Keratinocyte (primary cell): ENCODE measurements around the gene NPFFR2. TPM values are rescaled to one million over a fixed set of nuclear protein-coding genes. Genes with fewer than 3 reads are reported as not detected.
"Not testable (repeated sequence)": the region's sequence is repeated elsewhere in the genome, so short reads cannot be mapped to it uniquely, and the experiment has no call there.

Source experiments
- DNase-seq: peaks from one replicate; pipeline ENCODE4 v3.0.0-alpha.2; 2011; ENCODE audit warnings: low read depth, missing footprints, low spot score
- FAIRE-seq: peaks from 2 replicates; lab custom pipeline; 2011; peaks lifted over from hg19 to GRCh38; lab: Jason Lieb, UNC
- H2AFZ ChIP-seq: 2 replicates; pipeline ENCODE4 v1.6.0; 2012; ENCODE audit warnings: low read length, control low read depth, inconsistent platforms; ENCODE audit not compliant: control insufficient read depth
- H3K27ac ChIP-seq: 2 replicates; pipeline ENCODE4 v1.5.1; 2011; ENCODE audit warnings: low read length; ENCODE audit not compliant: control insufficient read depth, insufficient read depth
- H3K27me3 ChIP-seq: 3 replicates; pipeline ENCODE4 v1.6.0; 2011; ENCODE audit warnings: low read length; ENCODE audit not compliant: control insufficient read depth, insufficient read depth; ENCODE audit errors: extremely low read depth
- H3K36me3 ChIP-seq, 2 experiments: 2 replicates in 1 of 2; 3 replicates in 1 of 2; pipeline ENCODE4 v1.5.1; 2011; ENCODE audit warnings: low read length in 2 of 2, mild to moderate bottlenecking in 1 of 2; ENCODE audit not compliant: control insufficient read depth in 2 of 2, insufficient read depth in 2 of 2; ENCODE audit errors: extremely low read depth in 1 of 2
- H3K4me1 ChIP-seq: 3 replicates; pipeline ENCODE4 v1.5.1; 2011; ENCODE audit warnings: low read length; ENCODE audit not compliant: control insufficient read depth, insufficient read depth; ENCODE audit errors: extremely low read depth
- H3K4me2 ChIP-seq: 3 replicates; pipeline ENCODE4 v1.6.0; 2011; ENCODE audit warnings: low read depth, low read length; ENCODE audit not compliant: control insufficient read depth, insufficient read depth; ENCODE audit errors: extremely low read depth
- H3K4me3 ChIP-seq, 3 experiments: fragments of 200-600 bp in 1 of 3; sonication (generic) in 1 of 3; 2 replicates in 2 of 3; 3 replicates in 1 of 3; pipeline ENCODE4 v1.5.1; 2011 to 2016; ENCODE audit warnings: low read length in 3 of 3, mild to moderate bottlenecking in 3 of 3, control low read depth in 2 of 3, inconsistent platforms in 1 of 3, low read depth in 1 of 3, mixed read lengths in 1 of 3, mixed run types in 1 of 3, moderate library complexity in 1 of 3; ENCODE audit not compliant: control insufficient read depth in 2 of 3, insufficient read depth in 2 of 3; ENCODE audit errors: extremely low read depth in 1 of 3
- H3K79me2 ChIP-seq: 2 replicates; pipeline ENCODE4 v1.6.0; 2012; ENCODE audit warnings: low read length; ENCODE audit not compliant: control insufficient read depth, insufficient read depth
- H3K9ac ChIP-seq: 3 replicates; pipeline ENCODE4 v1.6.0; 2011; ENCODE audit warnings: low read length; ENCODE audit not compliant: control insufficient read depth, insufficient read depth; ENCODE audit errors: extremely low read depth
- H3K9me1 ChIP-seq: 3 replicates; pipeline ENCODE4 v1.6.0; 2011; ENCODE audit warnings: low read length; ENCODE audit not compliant: control insufficient read depth, insufficient read depth; ENCODE audit errors: extremely low read depth
- H3K9me3 ChIP-seq: 2 replicates; pipeline ENCODE4 v1.5.1; 2012; ENCODE audit warnings: low read depth, low read length; ENCODE audit not compliant: control insufficient read depth
- H4K20me1 ChIP-seq: 3 replicates; pipeline ENCODE4 v1.6.0; 2011; ENCODE audit warnings: low read length; ENCODE audit not compliant: control insufficient read depth, insufficient read depth; ENCODE audit errors: extremely low read depth
- CTCF ChIP-seq, 3 experiments: IDR thresholded peaks in 1 of 3; conservative IDR thresholded peaks in 1 of 3; optimal IDR thresholded peaks in 1 of 3; 2 replicates in 2 of 3; 3 replicates in 1 of 3; pipeline versions ENCODE3 to v1.5.1; 2011; ENCODE audit warnings: low read length in 3 of 3, mild to moderate bottlenecking in 3 of 3, moderate library complexity in 2 of 3, control low read depth in 1 of 3, inconsistent platforms in 1 of 3; ENCODE audit not compliant: insufficient read depth in 2 of 3; ENCODE audit errors: extremely low read depth in 1 of 3
- EZH2 ChIP-seq: IDR thresholded peaks from one replicate; pipeline ENCODE4 v1.6.1; 2012; ENCODE audit warnings: inconsistent platforms, mild to moderate bottlenecking, low read length, moderate library complexity
- dilution Hi-C: fragments of 300-500 bp; cut with MboI; formaldehyde crosslinking; loops from one replicate; pipeline ENCODE4 v1.7.0; 2020; ENCODE audit warnings: low sequenced_read_pairs; ENCODE audit not compliant: extremely low pct_ligation_motif_present
- polyA plus RNA-seq, 5 experiments: library from polyadenylated mRNA; depleted of rRNA in 3 of 5; stranded (reverse) in 3 of 5; stranded (forward) in 1 of 5; unstranded in 1 of 5; fragments of >200 nt; gene quantifications; 1 replicate in 1 of 5; 2 replicates in 3 of 5; 3 replicates in 1 of 5; pipeline versions ENCODE4 v1.2.1 to v1.2.3, GENCODE V29; 2011 to 2012; ENCODE audit warnings: missing spikeins in 2 of 5, low read depth in 1 of 5, low replicate concordance in 1 of 5

NPFFR2 gene
- polyA plus RNA-seq, 1 donor (not counting 4 experiments of a cell fraction or from before 2014, with no cell fraction given): not detected

- no peaks in the 10 kb centered on the region for H3K9me1 ChIP-seq
- H3K9me3 ChIP-seq: no peaks in the 10 kb centered on the region
- H3K79me2 ChIP-seq: no peaks in the 10 kb centered on the region
- no peaks in the 10 kb centered on the region for H4K20me1 ChIP-seq
- no peak overlapping the region for H2AFZ ChIP-seq
- H3K27ac ChIP-seq: no peak overlapping the region
- H3K27me3 ChIP-seq: no peaks in the 10 kb centered on the region
- no peak overlapping the region for H3K4me3 ChIP-seq
- DNase-seq (no peak), FAIRE-seq (no peak)
- H3K36me3 ChIP-seq: no peaks in the 10 kb centered on the region
- no peak overlapping the region for H3K9ac ChIP-seq
- no peaks in the 10 kb centered on the region for H3K4me1 ChIP-seq
- H3K4me2 ChIP-seq: no peak overlapping the region
- TF ChIP-seq CTCF (optimal IDR thresholded peaks at IDR 0.05 in 1 of 3, IDR thresholded peaks at IDR 0.05 in 1 of 3, conservative IDR thresholded peaks at IDR 0.05 in 1 of 3; ENCODE audit: extremely low read depth in 1 of 3, insufficient read depth in 2 of 3, low read length in 3 of 3) (no peak), EZH2 (no peak)
- dilution Hi-C loops: no loop called here
Measured at GRCh38 chr4:72136429-72136828, 104.6 kb downstream of the NPFFR2 start.

- H3K36me3 ChIP-seq, H3K4me1 ChIP-seq, H2AFZ ChIP-seq, dilution Hi-C loops, H3K4me3 ChIP-seq, H4K20me1 ChIP-seq, FAIRE-seq, DNase-seq, H3K27ac ChIP-seq, H3K9me1 ChIP-seq, H3K79me2 ChIP-seq, H3K4me2 ChIP-seq, H3K9me3 ChIP-seq, H3K27me3 ChIP-seq, H3K9ac ChIP-seq: not testable (repeated sequence)
Measured at GRCh38 chr4:72139997-72140396, 108.2 kb downstream of the NPFFR2 start.

GRCh38 chr4:72144241-72144640 is 112.4 kb downstream of the NPFFR2 start:
- Histone ChIP-seq H3K27ac (no peak overlapping the region), H3K9me1 (no peaks in the 10 kb centered on the region), H3K79me2 (no peaks in the 10 kb centered on the region), H3K9ac (no peak overlapping the region), H3K4me1 (no peaks in the 10 kb centered on the region), H3K36me3 (no peaks in the 10 kb centered on the region), H3K4me2 (no peak overlapping the region), H3K27me3 (no peaks in the 10 kb centered on the region), H4K20me1 (no peaks in the 10 kb centered on the region), H3K4me3 (no peak overlapping the region), H2AFZ (no peak overlapping the region), H3K9me3 (no peaks in the 10 kb centered on the region)
- TF ChIP-seq EZH2 (no peak), CTCF (optimal IDR thresholded peaks at IDR 0.05 in 1 of 3, IDR thresholded peaks at IDR 0.05 in 1 of 3, conservative IDR thresholded peaks at IDR 0.05 in 1 of 3; ENCODE audit: extremely low read depth in 1 of 3, insufficient read depth in 2 of 3, low read length in 3 of 3) (no peak)
- FAIRE-seq: no peak
- dilution Hi-C loops: no loop called here
- DNase-seq: no peak
